Breast epithelium (tissue), 4 donors: ENCODE data around the gene ARID1A. TPM values are rescaled to one million over a fixed set of nuclear protein-coding genes. Genes with fewer than 3 reads are reported as not detected.

Source experiments
- DNase-seq, 2 donors: peaks; one replicate each; pipeline ENCODE4 v3.0.0-alpha.2; 2019; ENCODE audit warnings: low spot score in 2 of 2
- H3K27ac ChIP-seq, 2 donors: fragments of 200-600 bp; sonication (generic) in 1 of 2; one replicate each; pipeline ENCODE4 v1.5.1; 2016 to 2019; ENCODE audit warnings: mild to moderate bottlenecking in 1 of 2
- H3K27me3 ChIP-seq, 2 donors: fragments of 200-600 bp; sonication (generic) in 1 of 2; one replicate each; pipeline versions ENCODE4 v1.5.1 to v1.6.0; 2017 to 2019; ENCODE audit warnings: control low read depth in 1 of 2, mild to moderate bottlenecking in 1 of 2
- H3K36me3 ChIP-seq: fragments of 200-600 bp; one replicate; pipeline ENCODE4 v1.5.1; 2019
- H3K4me1 ChIP-seq, 2 donors: fragments of 200-600 bp; sonication (generic); one replicate each; pipeline ENCODE4 v1.5.1; 2016 to 2019; ENCODE audit warnings: control low read depth in 1 of 2
- H3K4me3 ChIP-seq, 3 donors: fragments of 200-600 bp; sonication (generic); 1 replicate in 2 of 3; 2 replicates in 1 of 3; pipeline ENCODE4 v1.5.1; 2016 to 2019; ENCODE audit warnings: mild to moderate bottlenecking in 3 of 3, moderate library complexity in 2 of 3
- H3K9me3 ChIP-seq, 2 donors: fragments of 200-600 bp; sonication (generic) in 1 of 2; one replicate each; pipeline ENCODE4 v1.5.1; 2016 to 2019; ENCODE audit warnings: control low read depth in 1 of 2
- CTCF ChIP-seq, 3 donors: fragments of 450-650 bp; IDR thresholded peaks; one replicate each; pipeline ENCODE4 v1.5.1; 2016 to 2017; ENCODE audit warnings: antibody characterized with exemption in 3 of 3, mild to moderate bottlenecking in 3 of 3, moderate library complexity in 3 of 3
- POLR2A ChIP-seq: fragments of 450-650 bp; IDR thresholded peaks from one replicate; pipeline ENCODE4 v1.6.1; 2016; ENCODE audit warnings: antibody characterized with exemption, mild to moderate bottlenecking, moderate library complexity
- POLR2AphosphoS5 ChIP-seq, 3 donors: sonication (generic); formaldehyde crosslinking; IDR thresholded peaks; one replicate each; pipeline ENCODE4 v1.6.1; 2017; ENCODE audit warnings: antibody characterized with exemption in 3 of 3
- intact Hi-C: fragments of 100-400 bp; cut with DNase I; formaldehyde crosslinking; loops from one replicate; pipeline ENCODE4 v1.15.1; 2023; ENCODE audit warnings: low total_unique reads
- total RNA-seq, 3 donors: library from RNA; depleted of rRNA; stranded (reverse); fragments of >200 nt; gene quantifications; one replicate each; pipeline ENCODE4 v1.1.0, GENCODE V29; 2016

The ARID1A gene
- total RNA-seq, 3 donors from 2014 or later = 32.8 to 41.9 (median 35.4) TPM

- Histone ChIP-seq H3K27me3 (no peaks in the 10 kb centered on the region), H3K4me3 (peak overlapping the region; percentile 75 to 91 (median 81)), H3K9me3 (no peaks in the 10 kb centered on the region), H3K36me3 (peaks cover 2% of the 10 kb centered on the region), H3K4me1 (peaks cover 4 to 8% of the 10 kb centered on the region in 2 donors), H3K27ac (peak overlapping the region; percentile 67 to 86)
- no peak for DNase-seq
- intact Hi-C loops = no loop called here
- TF ChIP-seq POLR2A (no peak), POLR2AphosphoS5 (IDR thresholded peaks at IDR 0.05) (no peak), CTCF (IDR thresholded peaks at IDR 0.05) (no peak)
These were observed 131.8 kb downstream of the ARID1A start for GRCh38 chr1:26827663-26828062.

DNA sequence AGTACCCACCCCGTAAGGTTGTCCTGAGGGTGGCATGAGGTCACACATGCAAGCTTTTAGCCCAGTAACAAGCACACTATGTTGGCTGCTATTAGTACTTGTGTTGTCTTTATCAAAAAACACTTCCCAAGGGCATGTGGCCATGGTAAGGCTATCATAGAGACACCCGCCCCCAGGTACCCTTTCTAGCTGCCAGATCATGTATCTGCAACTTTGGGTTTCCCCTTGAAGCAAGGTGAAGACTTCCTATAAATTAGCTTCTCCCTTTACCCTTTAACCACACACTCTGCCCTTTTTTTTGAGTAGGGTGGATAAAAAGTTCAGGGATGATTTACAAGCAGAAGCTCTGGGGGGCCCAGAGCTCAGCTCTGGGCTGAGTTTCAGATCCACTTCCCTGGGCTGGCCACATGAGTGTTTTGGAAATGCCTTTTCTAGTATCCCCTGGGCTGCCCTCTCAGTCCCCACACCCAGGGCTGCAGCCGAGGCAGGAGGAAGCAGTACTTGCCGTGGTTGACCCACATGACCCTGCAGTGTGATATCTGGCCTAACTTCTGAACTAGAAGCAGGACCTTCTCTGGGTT is 132.7 kb downstream of the ARID1A start:
- H3K36me3 ChIP-seq = peaks cover 7% of the 10 kb centered on the region
- peaks cover 4 to 8% of the 10 kb centered on the region in 2 donors for H3K4me1 ChIP-seq
- no peaks in the 10 kb centered on the region for H3K27me3 ChIP-seq
- intact Hi-C loops = no loop called here
- H3K9me3 ChIP-seq = no peaks in the 10 kb centered on the region
- DNase-seq = no peak
- peak overlapping the region in 1 of 3 donors; percentile 28 for H3K4me3 ChIP-seq
- no peak for TF ChIP-seq POLR2A
- TF ChIP-seq CTCF (IDR thresholded peaks at IDR 0.05) = no peak
- no peak for TF ChIP-seq POLR2AphosphoS5 (IDR thresholded peaks at IDR 0.05)
- peak overlapping the region in 1 of 2 donors; percentile 86 for H3K27ac ChIP-seq

DNA sequence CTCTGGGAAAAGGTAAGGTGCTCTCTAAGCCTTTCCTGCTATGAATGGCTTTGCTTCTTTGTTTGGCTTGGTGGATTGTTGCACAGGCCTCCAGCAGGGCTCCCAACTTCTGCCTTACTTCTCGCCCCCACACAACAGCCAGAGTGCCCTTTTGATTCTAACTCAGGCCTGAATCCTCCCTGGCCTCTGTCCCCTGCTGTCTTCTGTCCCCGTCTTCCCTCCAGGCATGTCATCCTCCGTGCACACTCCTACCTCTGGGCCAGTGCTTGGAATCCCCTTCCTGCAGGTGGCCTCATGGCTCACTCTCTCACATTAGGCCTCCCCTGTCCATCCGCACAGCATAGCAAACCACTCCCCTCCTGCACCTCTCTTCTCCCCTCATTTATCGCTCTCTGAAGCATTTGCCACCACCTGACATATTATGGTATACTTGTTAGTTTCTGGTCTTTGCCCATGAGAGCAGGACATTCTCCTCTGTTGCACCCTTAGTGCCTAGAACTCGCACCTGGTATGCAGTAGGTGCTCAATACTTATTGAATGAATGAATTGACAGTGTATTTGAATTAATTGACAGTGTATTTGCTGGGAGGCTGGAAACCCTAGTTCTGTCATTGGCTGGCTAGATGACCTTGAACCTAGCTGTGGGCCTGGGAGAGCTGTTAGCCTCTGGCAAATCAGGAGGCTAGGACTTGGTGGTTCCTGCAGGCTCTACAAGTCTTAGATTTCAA is 133.5 kb downstream of the ARID1A start:
- Histone ChIP-seq H3K36me3 (peaks cover 7% of the 10 kb centered on the region), H3K4me3 (no peak overlapping the region), H3K27me3 (no peaks in the 10 kb centered on the region), H3K27ac (no peak overlapping the region), H3K4me1 (peaks cover 4 to 8% of the 10 kb centered on the region in 2 donors), H3K9me3 (no peaks in the 10 kb centered on the region)
- no peak for DNase-seq
- intact Hi-C loops = no loop called here
- no peak for TF ChIP-seq CTCF (IDR thresholded peaks at IDR 0.05)
- no peak for TF ChIP-seq POLR2A
- TF ChIP-seq POLR2AphosphoS5 (IDR thresholded peaks at IDR 0.05) = no peak

GRCh38 chr1:26831059-26831458 is 135.2 kb downstream of the ARID1A start:
- TF ChIP-seq POLR2A (no peak), POLR2AphosphoS5 (IDR thresholded peaks at IDR 0.05) (no peak), CTCF (IDR thresholded peaks at IDR 0.05) (no peak)
- Histone ChIP-seq H3K27ac (peak overlapping the region in 1 of 2 donors; percentile 64), H3K4me3 (no peak overlapping the region), H3K27me3 (no peaks in the 10 kb centered on the region), H3K4me1 (peaks cover 4 to 8% of the 10 kb centered on the region in 2 donors), H3K36me3 (peaks cover 7% of the 10 kb centered on the region), H3K9me3 (no peaks in the 10 kb centered on the region)
- no peak for DNase-seq
- intact Hi-C loops = no loop called here

Other genes starting within 250 kb of the ARID1A start
- 100 to 1,000 TPM; 192 to 261 (median 204) TPM for gene HMGN2, start 223.6 kb upstream of the ARID1A start, total RNA-seq
- 10 to 100 TPM; 12.5 to 43.0 (median 30.8) TPM for gene RPS6KA1, start 166.3 kb upstream of the ARID1A start, total RNA-seq
- 10 to 100 TPM; 18.7 to 36.8 (median 29.7) TPM for gene PIGV, start 91.9 kb downstream of the ARID1A start, total RNA-seq
- 10 to 100 TPM; 12.3 to 35.4 (median 16.4) TPM for gene ZDHHC18, start 130.7 kb downstream of the ARID1A start, total RNA-seq
- 10 to 100 TPM in 2 of 3 donors, not detected in 1; 12.1 to 18.4 TPM for gene SFN, start 167.1 kb downstream of the ARID1A start, total RNA-seq
- 10 to 100 TPM in 2 of 3 donors, 1 to 10 TPM in 1; 8.5 to 17.7 (median 13.4) TPM for gene GPN2, start 194.3 kb downstream of the ARID1A start, total RNA-seq
- gene GPATCH3, start 204.5 kb downstream of the ARID1A start, total RNA-seq = 10 to 100 TPM in 2 of 3 donors, 1 to 10 TPM in 1; 8.3 to 13.5 (median 11.8) TPM
- gene NR0B2, start 218.0 kb downstream of the ARID1A start, total RNA-seq = not detected
- 10 to 100 TPM; 47.9 to 51.5 (median 49.4) TPM for gene NUDC, start 225.7 kb downstream of the ARID1A start, total RNA-seq